HepG2 (cell line): ENCODE data around the gene PARP3. TPM values are rescaled to one million over a fixed set of nuclear protein-coding genes. Genes with fewer than 3 reads are reported as not detected.

Experiments used
- AGO1 ChIP-seq: fragments of 200-400 bp; formaldehyde crosslinking; IDR thresholded peaks from 2 replicates; pipeline ENCODE4 v1.6.1; 2017; ENCODE audit warnings: mild to moderate bottlenecking, low read depth, low read length, moderate library complexity; ENCODE audit not compliant: poor library complexity, severe bottlenecking
- ASH2L ChIP-seq: fragments of 300-600, 200-600 bp; sonication (generic); IDR thresholded peaks from 2 replicates; pipeline ENCODE4 v1.7.0; 2017; ENCODE audit warnings: low read depth, mild to moderate bottlenecking, moderate library complexity, mixed read lengths, low read length; ENCODE audit not compliant: insufficient read length
- GABPA ChIP-seq, 2 experiments: IDR thresholded peaks; 2 replicates each; pipeline ENCODE4 v1.6.1; 2011 to 2016; ENCODE audit warnings: low read depth in 2 of 2, low read length in 1 of 2, missing biosample characterization in 1 of 2, missing genetic modification characterization in 1 of 2
- HOXD1 ChIP-seq: sonication (generic); formaldehyde crosslinking; IDR thresholded peaks from 2 replicates; pipeline ENCODE4 v1.5.0; 2020; ENCODE audit warnings: missing genetic modification reagents
- KAT2B ChIP-seq: fragments of 150-350 bp; IDR thresholded peaks from 2 replicates; pipeline ENCODE4 v1.6.1; 2014; ENCODE audit warnings: low read depth, low read length, borderline replicate concordance
- NCOR1 ChIP-seq: fragments of 200-600 bp; sonication (generic); IDR thresholded peaks from 2 replicates; pipeline ENCODE4 v1.7.0; 2017; ENCODE audit warnings: antibody characterized with exemption, low read length, borderline replicate concordance
- TCF7L2 ChIP-seq: IDR thresholded peaks from 2 replicates; pipeline ENCODE4 v1.6.1; 2011; ENCODE audit warnings: mild to moderate bottlenecking, low read depth, low read length, moderate library complexity
- ZNF253 ChIP-seq: sonication (generic); formaldehyde crosslinking; IDR thresholded peaks from 2 replicates; pipeline ENCODE4 v1.8.0; 2022; ENCODE audit warnings: mild to moderate bottlenecking, missing genetic modification reagents, borderline replicate concordance
- ZNF44 ChIP-seq: sonication (generic); formaldehyde crosslinking; IDR thresholded peaks from 2 replicates; pipeline ENCODE4 v1.5.1; 2020; ENCODE audit warnings: mild to moderate bottlenecking, missing genetic modification reagents
- ZNF678 ChIP-seq: sonication (generic); formaldehyde crosslinking; IDR thresholded peaks from 2 replicates; pipeline ENCODE4 v1.4.0; 2020; ENCODE audit warnings: mild to moderate bottlenecking, missing genetic modification reagents
- polyA plus RNA-seq, 8 experiments: library from polyadenylated mRNA; depleted of rRNA in 3 of 8; stranded (reverse) in 7 of 8; unstranded in 1 of 8; fragments of >200 nt; fragmentation: Illumina TruSeq in 4 of 8; extraction: Trizol in 4 of 8; gene quantifications; 2 replicates each; pipeline versions ENCODE4 v1.2.1 to v1.2.3, GENCODE V29; 2011 to 2016; ENCODE audit warnings: low read depth in 4 of 8, missing spikeins in 1 of 8, mixed read lengths in 1 of 8; ENCODE audit not compliant: insufficient read depth in 1 of 8
- total RNA-seq, 5 experiments: library from RNA; depleted of rRNA; stranded (reverse); fragments of >200 nt; fragmentation: Illumina TruSeq; extraction: Trizol; gene quantifications; 2 replicates each; pipeline ENCODE4 v1.2.3, GENCODE V29; 2016; ENCODE audit warnings: low read depth in 1 of 5
- TF ChIP-seq, protein P1 (sequence below): sonication (generic); formaldehyde crosslinking; IDR thresholded peaks from 2 replicates; pipeline ENCODE4 v1.5.1; 2020; ENCODE audit warnings: mild to moderate bottlenecking, missing genetic modification reagents, borderline replicate concordance
- TF ChIP-seq, protein P2 (sequence below): sonication (generic); formaldehyde crosslinking; IDR thresholded peaks from 2 replicates; pipeline ENCODE4 v1.5.1; 2020; ENCODE audit warnings: mild to moderate bottlenecking, missing genetic modification reagents
- TF ChIP-seq, protein P3 (sequence below): sonication (generic); formaldehyde crosslinking; IDR thresholded peaks from 2 replicates; pipeline ENCODE4 v1.8.0; 2022; ENCODE audit warnings: low read depth, missing genetic modification reagents
- TF ChIP-seq, protein P4 (sequence below): IDR thresholded peaks from 2 replicates; pipeline ENCODE4 v1.6.1; 2016; ENCODE audit warnings: missing compliant biosample characterization, missing genetic modification reagents, borderline replicate concordance

PARP3 gene
- total and polyA plus RNA-seq, 2 of the 13 experiments (the other 11 are each of a cell fraction or from before 2014, with no cell fraction given): 11.2 to 21.5 TPM

DNA sequence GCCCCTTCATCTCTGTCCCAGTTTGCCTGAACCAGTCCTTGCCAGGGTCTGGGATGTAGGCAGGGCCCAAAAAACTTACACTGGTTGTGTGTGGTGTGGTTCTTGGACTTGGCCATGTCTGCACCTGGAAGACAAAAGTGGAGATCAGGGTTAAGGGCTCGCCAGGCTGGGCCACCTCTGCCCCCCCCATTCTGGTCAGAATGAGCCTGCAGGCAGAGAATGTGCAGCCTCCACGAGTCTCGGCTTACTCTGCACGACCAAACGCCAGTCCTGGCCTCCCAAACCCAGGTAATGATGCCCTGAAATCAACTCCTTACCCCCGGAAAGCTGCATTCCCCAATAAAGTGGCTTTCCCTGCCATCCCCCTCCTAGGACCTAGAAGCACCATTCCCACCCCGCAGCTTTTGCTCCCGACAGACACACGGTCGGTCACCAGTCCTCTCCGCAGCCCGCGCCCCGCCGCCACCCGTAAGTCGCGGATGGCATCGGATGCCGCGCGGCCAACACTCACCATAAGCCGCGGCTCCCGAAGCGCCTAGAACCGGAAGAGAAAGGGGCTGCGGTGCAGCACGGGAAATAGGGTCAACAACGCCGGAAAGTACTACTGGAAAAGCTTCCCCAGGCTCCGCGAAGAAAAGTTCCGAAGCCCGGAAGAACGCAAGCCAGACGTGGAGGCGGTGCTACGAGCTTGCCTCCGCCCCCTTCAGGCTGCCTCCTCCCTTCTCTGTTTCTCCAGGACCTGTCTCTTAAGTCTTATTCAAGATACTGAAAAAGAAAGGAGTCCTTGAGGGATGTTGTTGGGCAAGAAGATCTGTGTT lies 53.4 kb downstream of the PARP3 start, which contains the start of gene RPL29 (continued):
- TF ChIP-seq, protein P1, sequence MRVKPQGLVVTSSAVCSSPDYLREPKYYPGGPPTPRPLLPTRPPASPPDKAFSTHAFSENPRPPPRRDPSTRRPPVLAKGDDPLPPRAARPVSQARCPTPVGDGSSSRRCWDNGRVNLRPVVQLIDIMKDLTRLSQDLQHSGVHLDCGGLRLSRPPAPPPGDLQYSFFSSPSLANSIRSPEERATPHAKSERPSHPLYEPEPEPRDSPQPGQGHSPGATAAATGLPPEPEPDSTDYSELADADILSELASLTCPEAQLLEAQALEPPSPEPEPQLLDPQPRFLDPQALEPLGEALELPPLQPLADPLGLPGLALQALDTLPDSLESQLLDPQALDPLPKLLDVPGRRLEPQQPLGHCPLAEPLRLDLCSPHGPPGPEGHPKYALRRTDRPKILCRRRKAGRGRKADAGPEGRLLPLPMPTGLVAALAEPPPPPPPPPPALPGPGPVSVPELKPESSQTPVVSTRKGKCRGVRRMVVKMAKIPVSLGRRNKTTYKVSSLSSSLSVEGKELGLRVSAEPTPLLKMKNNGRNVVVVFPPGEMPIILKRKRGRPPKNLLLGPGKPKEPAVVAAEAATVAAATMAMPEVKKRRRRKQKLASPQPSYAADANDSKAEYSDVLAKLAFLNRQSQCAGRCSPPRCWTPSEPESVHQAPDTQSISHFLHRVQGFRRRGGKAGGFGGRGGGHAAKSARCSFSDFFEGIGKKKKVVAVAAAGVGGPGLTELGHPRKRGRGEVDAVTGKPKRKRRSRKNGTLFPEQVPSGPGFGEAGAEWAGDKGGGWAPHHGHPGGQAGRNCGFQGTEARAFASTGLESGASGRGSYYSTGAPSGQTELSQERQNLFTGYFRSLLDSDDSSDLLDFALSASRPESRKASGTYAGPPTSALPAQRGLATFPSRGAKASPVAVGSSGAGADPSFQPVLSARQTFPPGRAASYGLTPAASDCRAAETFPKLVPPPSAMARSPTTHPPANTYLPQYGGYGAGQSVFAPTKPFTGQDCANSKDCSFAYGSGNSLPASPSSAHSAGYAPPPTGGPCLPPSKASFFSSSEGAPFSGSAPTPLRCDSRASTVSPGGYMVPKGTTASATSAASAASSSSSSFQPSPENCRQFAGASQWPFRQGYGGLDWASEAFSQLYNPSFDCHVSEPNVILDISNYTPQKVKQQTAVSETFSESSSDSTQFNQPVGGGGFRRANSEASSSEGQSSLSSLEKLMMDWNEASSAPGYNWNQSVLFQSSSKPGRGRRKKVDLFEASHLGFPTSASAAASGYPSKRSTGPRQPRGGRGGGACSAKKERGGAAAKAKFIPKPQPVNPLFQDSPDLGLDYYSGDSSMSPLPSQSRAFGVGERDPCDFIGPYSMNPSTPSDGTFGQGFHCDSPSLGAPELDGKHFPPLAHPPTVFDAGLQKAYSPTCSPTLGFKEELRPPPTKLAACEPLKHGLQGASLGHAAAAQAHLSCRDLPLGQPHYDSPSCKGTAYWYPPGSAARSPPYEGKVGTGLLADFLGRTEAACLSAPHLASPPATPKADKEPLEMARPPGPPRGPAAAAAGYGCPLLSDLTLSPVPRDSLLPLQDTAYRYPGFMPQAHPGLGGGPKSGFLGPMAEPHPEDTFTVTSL (CRISPR knock-in tag): no peak; the same call in 1 of the 2 replicates
- peak; percentile 97 for TF ChIP-seq GABPA (IDR thresholded peaks at IDR 0.05; ENCODE audit: low read depth, low read length)
- peak; percentile 100 for TF ChIP-seq GABPA (CRISPR knock-in tag; IDR thresholded peaks at IDR 0.05; ENCODE audit: low read depth)
- TF ChIP-seq ASH2L: peak; percentile 96
- TF ChIP-seq ZNF253: no peak
- TF ChIP-seq NCOR1: peak; percentile 37; the same call in 1 of the 2 replicates
- TF ChIP-seq, protein P2, sequence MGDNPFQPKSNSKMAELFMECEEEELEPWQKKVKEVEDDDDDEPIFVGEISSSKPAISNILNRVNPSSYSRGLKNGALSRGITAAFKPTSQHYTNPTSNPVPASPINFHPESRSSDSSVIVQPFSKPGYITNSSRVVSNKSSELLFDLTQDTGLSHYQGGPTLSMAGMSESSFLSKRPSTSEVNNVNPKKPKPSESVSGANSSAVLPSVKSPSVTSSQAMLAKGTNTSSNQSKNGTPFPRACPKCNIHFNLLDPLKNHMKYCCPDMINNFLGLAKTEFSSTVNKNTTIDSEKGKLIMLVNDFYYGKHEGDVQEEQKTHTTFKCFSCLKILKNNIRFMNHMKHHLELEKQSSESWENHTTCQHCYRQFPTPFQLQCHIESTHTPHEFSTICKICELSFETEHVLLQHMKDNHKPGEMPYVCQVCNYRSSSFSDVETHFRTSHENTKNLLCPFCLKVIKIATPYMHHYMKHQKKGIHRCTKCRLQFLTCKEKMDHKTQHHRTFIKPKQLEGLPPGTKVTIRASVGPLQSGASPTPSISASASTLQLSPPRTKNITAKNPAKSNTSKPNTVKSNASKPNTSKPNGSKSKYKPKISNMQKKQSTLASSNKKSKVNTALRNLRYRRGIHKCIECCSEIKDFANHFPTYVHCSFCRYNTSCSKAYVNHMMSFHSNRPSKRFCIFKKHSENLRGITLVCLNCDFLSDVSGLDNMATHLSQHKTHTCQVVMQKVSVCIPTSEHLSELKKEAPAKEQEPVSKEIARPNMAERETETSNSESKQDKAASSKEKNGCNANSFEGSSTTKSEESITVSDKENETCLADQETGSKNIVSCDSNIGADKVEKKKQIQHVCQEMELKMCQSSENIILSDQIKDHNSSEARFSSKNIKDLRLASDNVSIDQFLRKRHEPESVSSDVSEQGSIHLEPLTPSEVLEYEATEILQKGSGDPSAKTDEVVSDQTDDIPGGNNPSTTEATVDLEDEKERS (CRISPR knock-in tag): no peak
- TF ChIP-seq, protein P3, sequence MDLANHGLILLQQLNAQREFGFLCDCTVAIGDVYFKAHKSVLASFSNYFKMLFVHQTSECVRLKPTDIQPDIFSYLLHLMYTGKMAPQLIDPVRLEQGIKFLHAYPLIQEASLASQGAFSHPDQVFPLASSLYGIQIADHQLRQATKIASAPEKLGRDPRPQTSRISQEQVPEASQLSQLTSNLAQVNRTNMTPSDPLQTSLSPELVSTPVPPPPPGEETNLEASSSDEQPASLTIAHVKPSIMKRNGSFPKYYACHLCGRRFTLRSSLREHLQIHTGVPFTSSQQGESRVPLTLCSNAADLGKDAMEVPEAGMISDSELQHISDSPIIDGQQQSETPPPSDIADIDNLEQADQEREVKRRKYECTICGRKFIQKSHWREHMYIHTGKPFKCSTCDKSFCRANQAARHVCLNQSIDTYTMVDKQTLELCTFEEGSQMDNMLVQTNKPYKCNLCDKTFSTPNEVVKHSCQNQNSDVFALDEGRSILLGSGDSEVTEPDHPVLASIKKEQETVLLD (CRISPR knock-in tag): peak; percentile 83
- no peak for TF ChIP-seq ZNF678 (CRISPR knock-in tag)
- no peak for TF ChIP-seq TCF7L2
- no peak; the same call in none of the 2 replicates for TF ChIP-seq HOXD1 (CRISPR knock-in tag)
- TF ChIP-seq ZNF44 (CRISPR knock-in tag): no peak; the same call in 1 of the 2 replicates
- TF ChIP-seq, protein P4, sequence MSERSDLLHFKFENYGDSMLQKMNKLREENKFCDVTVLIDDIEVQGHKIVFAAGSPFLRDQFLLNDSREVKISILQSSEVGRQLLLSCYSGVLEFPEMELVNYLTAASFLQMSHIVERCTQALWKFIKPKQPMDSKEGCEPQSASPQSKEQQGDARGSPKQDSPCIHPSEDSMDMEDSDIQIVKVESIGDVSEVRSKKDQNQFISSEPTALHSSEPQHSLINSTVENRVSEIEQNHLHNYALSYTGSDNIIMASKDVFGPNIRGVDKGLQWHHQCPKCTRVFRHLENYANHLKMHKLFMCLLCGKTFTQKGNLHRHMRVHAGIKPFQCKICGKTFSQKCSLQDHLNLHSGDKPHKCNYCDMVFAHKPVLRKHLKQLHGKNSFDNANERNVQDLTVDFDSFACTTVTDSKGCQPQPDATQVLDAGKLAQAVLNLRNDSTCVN: peak; percentile 93
- TF ChIP-seq AGO1: peak; percentile 77
- TF ChIP-seq KAT2B: no peak
